NCI-H748 treated with DMSO at 0.1 percent for 48 hours (cell line): ENCODE data around the gene NUCB1.
"Not testable (repeated sequence)": the region's sequence is repeated elsewhere in the genome, so short reads cannot be mapped to it uniquely, and the experiment has no call there.

Source experiments
- DNase-seq: peaks from one replicate; lab custom pipeline; 2025; lab: John Stamatoyannopoulos, UW

The NUCB1 gene

GRCh38 chr19:48899781-48900476 is at the start of gene NUCB1:
Gene NUCB1, plus strand, starts transcription at chr19:48900312. Its CDS starts 485 bp downstream, at chr19:48900797.
- peak; percentile 99 for DNase-seq

- DNase-seq: no peak
These were observed 47.8 kb upstream of the NUCB1 start for GRCh38 chr19:48852292-48852691.

- DNase-seq: no peak
These were observed 46.6 kb upstream of the NUCB1 start for GRCh38 chr19:48853483-48853882.

- no peak for DNase-seq
These were observed 46.0 kb upstream of the NUCB1 start for GRCh38 chr19:48854103-48854502.

- no peak for DNase-seq
These were observed 43.2 kb upstream of the NUCB1 start for GRCh38 chr19:48856921-48857320.

- no peak for DNase-seq
These were observed 41.0 kb upstream of the NUCB1 start for GRCh38 chr19:48858984-48859710.

GRCh38 chr19:48859711-48860572 is 40.2 kb upstream of the NUCB1 start:
- no peak for DNase-seq

GRCh38 chr19:48861313-48861712 is 38.8 kb upstream of the NUCB1 start:
- no peak for DNase-seq

- DNase-seq: no peak
These were observed 37.3 kb upstream of the NUCB1 start for GRCh38 chr19:48862827-48863226.

GRCh38 chr19:48866692-48867091 is 33.4 kb upstream of the NUCB1 start:
- DNase-seq: no peak

- DNase-seq: no peak
These were observed 32.9 kb upstream of the NUCB1 start for GRCh38 chr19:48867123-48867745.

- DNase-seq: no peak
These were observed 32.4 kb upstream of the NUCB1 start for GRCh38 chr19:48867746-48868113.

- DNase-seq: no peak
These were observed 31.8 kb upstream of the NUCB1 start, which contains the start of gene PLEKHA4 for GRCh38 chr19:48868114-48868886. Gene PLEKHA4, minus strand, starts transcription at chr19:48868617. Its CDS starts 997 bp downstream, at chr19:48867620.

- DNase-seq: no peak
These were observed 30.1 kb upstream of the NUCB1 start for GRCh38 chr19:48870048-48870447.

- DNase-seq: not testable (repeated sequence)
These were observed 28.5 kb upstream of the NUCB1 start for GRCh38 chr19:48871471-48872181.

- DNase-seq: peak; percentile 96
These were observed 27.8 kb upstream of the NUCB1 start, which contains the start of gene PPP1R15A for GRCh38 chr19:48872182-48872883. Gene PPP1R15A, plus strand, starts transcription at chr19:48872421. Its CDS starts 813 bp downstream, at chr19:48873234.

- peak; percentile 83 for DNase-seq
These were observed 27.1 kb upstream of the NUCB1 start for GRCh38 chr19:48872884-48873475.

- no peak for DNase-seq
These were observed 26.4 kb upstream of the NUCB1 start for GRCh38 chr19:48873476-48874302.
